Lower lobe of right lung (tissue), 2 donors: Measurements from ENCODE around the gene C1orf53. TPM values are rescaled to one million over a fixed set of nuclear protein-coding genes. Genes with fewer than 3 reads are reported as not detected.

Experiments used
- ATAC-seq, 2 donors: fragments of 200-7000 bp; cut with Tn5 transposase; one replicate each; pipeline ENCODE4 v1.9.1; 2020 to 2022; ENCODE audit warnings: mild to moderate bottlenecking in 2 of 2, moderate library complexity in 2 of 2
- DNase-seq: peaks from one replicate; pipeline ENCODE4 v3.0.0-alpha.2; 2020
- H3K27ac ChIP-seq: fragments of 200-600 bp; one replicate; pipeline ENCODE4 v1.8.0; 2022
- H3K27me3 ChIP-seq: fragments of 200-600 bp; one replicate; pipeline ENCODE4 v1.8.0; 2022; ENCODE audit warnings: low read depth
- H3K36me3 ChIP-seq: fragments of 200-600 bp; one replicate; pipeline ENCODE4 v1.8.0; 2022; ENCODE audit warnings: mild to moderate bottlenecking
- H3K4me1 ChIP-seq: fragments of 200-600 bp; one replicate; pipeline ENCODE4 v1.8.0; 2022
- H3K4me3 ChIP-seq: fragments of 200-600 bp; one replicate; pipeline ENCODE4 v1.8.0; 2022; ENCODE audit warnings: mild to moderate bottlenecking
- H3K9me3 ChIP-seq: fragments of 200-600 bp; one replicate; pipeline ENCODE4 v1.8.0; 2022
- CTCF ChIP-seq: fragments of 200-600 bp; IDR thresholded peaks from one replicate; pipeline ENCODE4 v1.8.0; 2022; ENCODE audit warnings: antibody characterized with exemption, mild to moderate bottlenecking
- intact Hi-C: fragments of 100-400 bp; cut with DNase I; formaldehyde crosslinking; loops from one replicate; pipeline ENCODE4 v1.11.0; 2022
- total RNA-seq: library from RNA; stranded (reverse); fragmentation: NEBNext Ultra II Directional; extraction: Animal tissue kit (Norgen Biotek cat#: 25700); gene quantifications from one replicate; pipeline ENCODE4 v1.2.1, GENCODE V29; 2021
- donor health status: DM: no; HTN: yes; CAD: no; lungs with severe emphysema.

Gene C1orf53
- total RNA-seq, 1 donor from 2014 or later, result 2.0 TPM

- Histone ChIP-seq H3K9me3 (no peaks in the 10 kb centered on the region), H3K27ac (no peak overlapping the region), H3K4me3 (no peak overlapping the region), H3K4me1 (no peaks in the 10 kb centered on the region), H3K27me3 (peaks cover 50% of the 10 kb centered on the region), H3K36me3 (no peaks in the 10 kb centered on the region)
- DNase-seq (no peak), ATAC-seq (no peak)
- intact Hi-C loops, result no loop called here
- TF ChIP-seq CTCF, result no peak
These were observed 25.7 kb downstream of the C1orf53 start for GRCh38 chr1:197927908-197928665.

GRCh38 chr1:197928849-197929336, 26.5 kb downstream of the C1orf53 start:
- intact Hi-C loops, result no loop called here
- no peaks in the 10 kb centered on the region for H3K36me3 ChIP-seq
- DNase-seq (peak; percentile 41), ATAC-seq (no peak)
- no peak overlapping the region for H3K27ac ChIP-seq
- no peak overlapping the region for H3K4me3 ChIP-seq
- peaks cover 56% of the 10 kb centered on the region for H3K27me3 ChIP-seq
- H3K9me3 ChIP-seq, result no peaks in the 10 kb centered on the region
- no peaks in the 10 kb centered on the region for H3K4me1 ChIP-seq
- no peak for TF ChIP-seq CTCF

- Histone ChIP-seq H3K27me3 (peaks cover 62% of the 10 kb centered on the region), H3K36me3 (no peaks in the 10 kb centered on the region), H3K4me1 (no peaks in the 10 kb centered on the region), H3K27ac (no peak overlapping the region), H3K9me3 (no peaks in the 10 kb centered on the region), H3K4me3 (no peak overlapping the region)
- TF ChIP-seq CTCF, result no peak
- DNase-seq (no peak), ATAC-seq (no peak)
- intact Hi-C loops, result no loop called here
These were observed 30.6 kb downstream of the C1orf53 start for GRCh38 chr1:197933016-197933415.

GRCh38 chr1:197933647-197934046, 31.2 kb downstream of the C1orf53 start:
- no peak overlapping the region for H3K4me3 ChIP-seq
- TF ChIP-seq CTCF, result no peak
- H3K9me3 ChIP-seq, result no peaks in the 10 kb centered on the region
- no peaks in the 10 kb centered on the region for H3K36me3 ChIP-seq
- DNase-seq, result no peak
- H3K27ac ChIP-seq, result no peak overlapping the region
- intact Hi-C loops, result no loop called here
- ATAC-seq, result no peak
- H3K4me1 ChIP-seq, result no peaks in the 10 kb centered on the region
- H3K27me3 ChIP-seq, result peaks cover 58% of the 10 kb centered on the region

GRCh38 chr1:197937381-197937780, 35.0 kb downstream of the C1orf53 start:
- no peak for TF ChIP-seq CTCF
- Histone ChIP-seq H3K4me1 (no peaks in the 10 kb centered on the region), H3K27me3 (peaks cover 23% of the 10 kb centered on the region), H3K27ac (no peak overlapping the region), H3K4me3 (no peak overlapping the region), H3K9me3 (no peaks in the 10 kb centered on the region), H3K36me3 (no peaks in the 10 kb centered on the region)
- no peak for DNase-seq
- intact Hi-C loops, result no loop called here
- no peak for ATAC-seq
